GM13976 (cell line): ENCODE data around the gene PRAC2.

ENCODE experiments used
- DNase-seq: peaks from one replicate; pipeline ENCODE4 v3.0.0; 2012; ENCODE audit warnings: low spot score
- in situ Hi-C: fragments of 300-500 bp; cut with MboI; formaldehyde crosslinking; loops from one replicate; pipeline ENCODE4 v1.12.0; 2022; ENCODE audit warnings: low sequenced_read_pairs, mixed read lengths, inconsistent platforms; ENCODE audit not compliant: unreplicated experiment
- TF ChIP-seq, protein P1 (sequence below): IDR thresholded peaks from 2 replicates; pipeline ENCODE4 v1.5.1; 2012; ENCODE audit warnings: borderline replicate concordance, mild to moderate bottlenecking; ENCODE audit not compliant: insufficient read depth; ENCODE audit errors: extremely low read depth, missing control alignments, control extremely low read depth

PRAC2 gene

DNA sequence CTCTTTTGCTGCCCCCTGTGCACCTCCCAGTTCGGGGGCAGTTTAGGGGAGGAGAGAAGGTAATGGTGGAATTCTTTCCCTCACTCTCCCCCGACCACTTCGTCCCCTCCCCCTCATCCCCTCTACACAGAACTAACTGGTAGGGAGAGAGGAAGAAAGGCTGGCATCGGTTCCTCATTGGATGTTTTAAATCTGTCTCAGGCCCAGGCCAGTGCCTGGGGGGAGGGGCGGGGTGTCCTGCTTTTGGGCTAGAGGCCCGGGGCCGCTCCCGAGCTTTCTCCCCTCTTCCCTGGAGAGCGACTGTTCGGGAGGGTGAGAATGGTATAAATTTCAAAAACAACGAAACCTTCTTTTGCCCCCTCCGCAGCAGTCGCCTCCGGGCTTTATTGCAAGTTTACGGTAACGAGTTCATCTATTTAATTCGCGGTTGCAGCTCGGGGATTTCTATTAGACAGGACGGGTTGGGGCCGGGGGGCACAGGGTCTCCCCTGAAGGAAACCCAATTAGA is at the start of gene PRAC2:
Gene PRAC2 (plus strand): TSS at position 271 of the 508 bp plus-strand sequence. CDS start 1,226 bp downstream, outside the sequence.
- TF ChIP-seq, protein P1, sequence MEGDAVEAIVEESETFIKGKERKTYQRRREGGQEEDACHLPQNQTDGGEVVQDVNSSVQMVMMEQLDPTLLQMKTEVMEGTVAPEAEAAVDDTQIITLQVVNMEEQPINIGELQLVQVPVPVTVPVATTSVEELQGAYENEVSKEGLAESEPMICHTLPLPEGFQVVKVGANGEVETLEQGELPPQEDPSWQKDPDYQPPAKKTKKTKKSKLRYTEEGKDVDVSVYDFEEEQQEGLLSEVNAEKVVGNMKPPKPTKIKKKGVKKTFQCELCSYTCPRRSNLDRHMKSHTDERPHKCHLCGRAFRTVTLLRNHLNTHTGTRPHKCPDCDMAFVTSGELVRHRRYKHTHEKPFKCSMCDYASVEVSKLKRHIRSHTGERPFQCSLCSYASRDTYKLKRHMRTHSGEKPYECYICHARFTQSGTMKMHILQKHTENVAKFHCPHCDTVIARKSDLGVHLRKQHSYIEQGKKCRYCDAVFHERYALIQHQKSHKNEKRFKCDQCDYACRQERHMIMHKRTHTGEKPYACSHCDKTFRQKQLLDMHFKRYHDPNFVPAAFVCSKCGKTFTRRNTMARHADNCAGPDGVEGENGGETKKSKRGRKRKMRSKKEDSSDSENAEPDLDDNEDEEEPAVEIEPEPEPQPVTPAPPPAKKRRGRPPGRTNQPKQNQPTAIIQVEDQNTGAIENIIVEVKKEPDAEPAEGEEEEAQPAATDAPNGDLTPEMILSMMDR: no peak
- no peak for DNase-seq
- in situ Hi-C loops: no loop called here

DNA sequence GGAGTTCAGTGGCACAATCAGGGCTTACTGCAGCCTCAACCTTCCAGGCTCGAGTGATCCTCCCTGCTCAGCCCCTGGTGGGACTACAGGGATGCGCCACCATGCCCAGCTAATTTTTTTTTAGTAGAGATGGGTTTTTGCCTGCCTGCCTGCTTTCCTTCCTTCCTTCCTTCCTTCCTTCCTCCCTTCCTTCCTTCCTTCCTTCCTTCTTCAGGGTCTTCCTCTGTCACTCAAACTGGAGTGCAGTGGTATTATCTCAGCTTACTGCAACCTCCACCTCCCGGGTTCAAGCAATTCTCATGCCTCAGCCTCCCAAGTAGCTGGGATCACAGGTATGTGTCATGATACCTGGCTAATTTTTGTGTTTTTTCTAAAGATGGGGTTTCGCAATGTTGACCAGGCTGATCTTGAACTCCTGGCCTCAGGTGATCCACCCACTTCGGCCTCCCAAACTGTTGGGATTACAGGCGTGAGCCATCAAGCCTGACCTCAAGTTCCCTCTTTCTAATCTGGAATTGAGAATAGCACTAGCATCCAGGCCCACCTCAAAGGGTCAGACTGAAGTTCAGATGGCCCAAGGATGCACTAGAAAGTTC is 45.9 kb upstream of the PRAC2 start:
- TF ChIP-seq, protein P1: no peak
- in situ Hi-C loops: loop anchor here (10.0 kb wide), 1 partner anchor 208 kb away; no protein-coding TSS in a partner anchor
- no peak for DNase-seq

DNA sequence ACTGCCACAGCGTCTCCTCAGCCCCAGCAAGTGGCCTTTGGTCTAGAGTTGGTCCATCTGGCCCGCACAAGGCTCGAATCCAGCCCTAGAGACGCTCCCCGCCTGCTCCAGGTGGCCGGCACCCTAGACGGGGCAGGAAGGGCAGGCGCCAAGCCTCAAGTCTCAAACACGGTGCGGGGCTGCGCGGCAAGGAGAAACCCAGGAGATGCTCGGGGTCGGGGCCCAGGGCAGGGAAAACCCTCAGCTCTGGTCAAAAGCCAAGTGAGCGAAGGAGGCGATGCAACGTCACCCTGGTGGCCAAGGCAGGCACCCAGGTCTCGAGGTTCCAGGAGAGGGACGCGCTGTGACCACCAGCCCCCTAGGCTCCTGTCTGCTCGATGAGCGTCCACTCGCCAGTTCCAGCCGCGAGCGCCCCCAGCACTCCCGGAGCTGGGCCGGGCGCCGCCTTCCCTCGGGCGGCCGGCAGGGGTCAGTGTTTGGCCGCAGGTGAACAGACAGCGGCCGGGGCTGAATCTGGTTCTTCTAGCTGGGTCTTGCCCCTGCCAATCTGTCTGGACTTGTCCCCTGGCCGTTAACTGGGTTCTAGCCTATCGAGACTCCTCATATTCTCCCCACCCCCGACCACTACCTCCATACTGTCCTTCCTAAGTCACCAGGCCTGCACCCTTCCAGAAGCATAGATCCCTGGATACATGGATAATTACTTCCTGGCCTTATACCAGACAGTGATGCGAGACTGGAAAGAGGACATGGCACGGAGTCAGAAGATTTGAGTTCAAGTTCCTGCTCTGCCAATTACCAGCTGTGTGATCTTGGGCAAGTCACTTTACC is 44.6 kb upstream of the PRAC2 start:
- TF ChIP-seq, protein P1: peak; percentile 92
- peak; percentile 88 for DNase-seq
- in situ Hi-C loops: loop anchor here (10.0 kb wide), 1 partner anchor 206 kb away; no protein-coding TSS in a partner anchor

DNA sequence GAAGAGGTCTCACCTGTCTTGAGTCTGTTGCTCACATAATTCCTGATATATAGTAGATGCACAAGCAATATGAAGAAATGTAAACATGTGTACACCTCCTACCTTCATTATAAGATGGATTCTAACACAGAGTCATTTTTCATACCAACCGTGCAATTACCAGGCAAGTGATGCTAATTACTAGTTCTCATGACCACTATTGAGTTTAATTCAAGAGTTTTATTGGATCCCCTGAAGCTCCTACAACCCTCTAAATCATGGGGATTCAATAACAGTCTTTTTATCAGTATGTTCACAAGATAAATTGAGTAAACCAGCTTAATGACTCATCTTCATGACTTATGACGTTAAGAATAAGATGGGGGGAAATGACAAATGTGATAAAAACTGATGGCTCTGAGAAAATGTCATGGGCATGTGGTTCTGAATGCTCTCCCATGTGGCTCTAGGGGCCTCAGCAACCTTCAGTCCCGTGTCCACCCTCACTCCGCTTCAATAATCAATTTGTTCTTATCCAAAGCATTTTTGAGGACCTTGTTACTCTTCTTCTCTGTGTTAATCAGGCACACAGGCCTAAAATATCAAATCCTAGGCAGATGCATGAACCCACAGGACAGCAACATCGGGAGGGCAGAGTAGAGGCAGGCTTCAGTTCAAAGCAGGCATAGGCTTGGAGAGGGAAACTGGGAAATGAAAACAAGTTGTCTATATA is 43.4 kb upstream of the PRAC2 start:
- in situ Hi-C loops: loop anchor here (10.0 kb wide), 2 partner anchors 205 to 345 kb away; no protein-coding TSS in a partner anchor
- no peak for DNase-seq
- TF ChIP-seq, protein P1: no peak

DNA sequence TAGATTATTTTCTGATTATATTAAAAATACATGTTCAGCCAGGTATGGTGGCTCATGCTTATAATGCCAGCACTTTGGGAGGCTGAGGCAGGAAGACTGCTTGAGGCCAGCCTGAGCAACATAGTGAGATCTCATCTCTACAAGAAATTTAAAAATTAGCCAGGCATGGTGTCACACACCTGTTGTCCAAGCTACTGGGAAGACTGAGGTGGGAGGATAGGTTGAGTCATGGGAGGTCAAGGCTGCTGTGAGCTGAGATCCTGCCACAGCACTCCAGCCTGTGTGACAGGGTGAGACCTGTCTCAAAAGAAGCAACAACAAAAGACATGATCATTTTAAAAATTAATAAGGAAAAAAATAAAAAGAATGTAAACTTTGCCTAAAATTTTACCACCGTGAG is 41.4 kb upstream of the PRAC2 start:
- TF ChIP-seq, protein P1: no peak
- in situ Hi-C loops: loop anchor here (10.0 kb wide), 1 partner anchor 343 kb away; no protein-coding TSS in a partner anchor
- no peak for DNase-seq

DNA sequence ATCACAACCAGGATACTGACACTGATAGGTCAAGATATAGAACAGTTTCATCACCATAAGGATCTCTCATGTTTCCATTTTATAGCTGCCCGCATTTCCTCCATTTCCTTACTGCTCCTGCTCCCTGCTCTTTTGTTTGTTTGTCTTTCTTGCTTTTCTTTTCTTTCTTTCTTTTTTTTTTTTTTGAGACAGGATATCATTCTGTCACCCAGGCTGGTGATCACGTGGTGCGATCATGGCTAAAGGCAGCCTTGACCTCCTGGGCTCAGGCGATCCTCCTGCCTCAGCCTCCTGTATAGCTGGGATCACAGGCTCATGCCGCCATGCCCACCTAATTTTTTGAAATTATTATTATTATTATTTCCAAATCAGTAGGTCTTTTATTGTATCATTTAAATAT is 32.3 kb upstream of the PRAC2 start:
- in situ Hi-C loops: no loop called here

More for the DNA sequence above, 32.3 kb upstream of the PRAC2 start:
- TF ChIP-seq, protein P1: no peak
- no peak for DNase-seq
